Tibial nerve (tissue), 4 donors: ENCODE results near the gene ASCC2. TPM values are rescaled to one million over a fixed set of nuclear protein-coding genes. Genes with fewer than 3 reads are reported as not detected.

ENCODE experiments used
- DNase-seq, 2 donors: peaks; one replicate each; pipeline ENCODE4 v3.0.0-alpha.2; 2019; ENCODE audit warnings: low spot score in 2 of 2
- H3K27ac ChIP-seq, 4 donors: fragments of 200-600 bp; sonication (generic) in 3 of 4; one replicate each; pipeline ENCODE4 v1.5.1; 2017 to 2019; ENCODE audit warnings: mild to moderate bottlenecking in 1 of 4
- H3K27me3 ChIP-seq, 2 donors: fragments of 200-600 bp; sonication (generic) in 1 of 2; one replicate each; pipeline versions ENCODE4 v1.5.1 to v1.6.0; 2017 to 2019
- H3K36me3 ChIP-seq, 3 donors: fragments of 200-600 bp; sonication (generic); one replicate each; pipeline ENCODE4 v1.5.1; 2018 to 2019
- H3K4me1 ChIP-seq, 4 donors: fragments of 200-600 bp; sonication (generic) in 3 of 4; one replicate each; pipeline ENCODE4 v1.5.1; 2017 to 2019
- H3K4me3 ChIP-seq, 4 donors: fragments of 200-600 bp; sonication (generic) in 3 of 4; one replicate each; pipeline ENCODE4 v1.5.1; 2017 to 2019; ENCODE audit warnings: mild to moderate bottlenecking in 1 of 4, moderate library complexity in 1 of 4
- H3K9me3 ChIP-seq, 4 donors: fragments of 200-600 bp; sonication (generic) in 3 of 4; one replicate each; pipeline ENCODE4 v1.5.1; 2017 to 2019
- CTCF ChIP-seq, 5 experiments: fragments of 200-600 bp in 3 of 5; fragments of 450-650 bp in 2 of 5; sonication (generic) in 3 of 5; IDR thresholded peaks; one replicate each; pipeline ENCODE4 v1.5.1; 2016 to 2019; ENCODE audit warnings: antibody characterized with exemption in 5 of 5, mild to moderate bottlenecking in 3 of 5, moderate library complexity in 2 of 5
- EP300 ChIP-seq, 2 donors: sonication (generic); formaldehyde crosslinking; IDR thresholded peaks; one replicate each; pipeline ENCODE4 v1.6.1; 2017; ENCODE audit warnings: antibody characterized with exemption in 2 of 2, mild to moderate bottlenecking in 1 of 2
- POLR2A ChIP-seq, 2 donors: fragments of 450-650 bp; IDR thresholded peaks; one replicate each; pipeline ENCODE4 v1.6.1; 2017; ENCODE audit warnings: antibody characterized with exemption in 2 of 2, mild to moderate bottlenecking in 2 of 2, moderate library complexity in 2 of 2
- WGBS, 2 donors: methylation state at CpG; one replicate each; pipeline ENCODE4 v1.1.5; 2018; 5-methylcytosine and 5-hydroxymethylcytosine counted together
- total RNA-seq, 4 donors: library from RNA; depleted of rRNA; stranded (reverse); fragments of >200 nt; gene quantifications; one replicate each; pipeline ENCODE4 v1.1.0, GENCODE V29; 2016

ASCC2 gene
- total RNA-seq, 4 donors from 2014 or later: 30.4 to 45.3 (median 40.9) TPM

- no peaks in the 10 kb centered on the region for H3K27me3 ChIP-seq
- H3K36me3 ChIP-seq: no peaks in the 10 kb centered on the region
- H3K4me1 ChIP-seq: no peaks in the 10 kb centered on the region
- H3K27ac ChIP-seq: no peak overlapping the region
- H3K9me3 ChIP-seq: no peaks in the 10 kb centered on the region
- TF ChIP-seq EP300 (IDR thresholded peaks at IDR 0.05) (no peak), CTCF (IDR thresholded peaks at IDR 0.05) (no peak), POLR2A (IDR thresholded peaks at IDR 0.05) (no peak)
- WGBS, 2 donors: 79 to 86% methylated on average over 2 of the region's 2 CpGs
- no peak overlapping the region for H3K4me3 ChIP-seq
- no peak for DNase-seq
Observed at GRCh38 chr22:29873943-29874342, 35.9 kb upstream of the ASCC2 start.

- H3K4me1 ChIP-seq: no peaks in the 10 kb centered on the region
- H3K9me3 ChIP-seq: no peaks in the 10 kb centered on the region
- no peaks in the 10 kb centered on the region for H3K27me3 ChIP-seq
- 79% methylated on average over 5 of the region's 5 CpGs for whole genome bisulfite sequencing, 2 donors
- no peak overlapping the region for H3K4me3 ChIP-seq
- H3K36me3 ChIP-seq: no peaks in the 10 kb centered on the region
- no peak for DNase-seq
- TF ChIP-seq POLR2A (IDR thresholded peaks at IDR 0.05): no peak
- TF ChIP-seq EP300 (IDR thresholded peaks at IDR 0.05): no peak
- TF ChIP-seq CTCF (IDR thresholded peaks at IDR 0.05): no peak
- no peak overlapping the region for H3K27ac ChIP-seq
Observed at GRCh38 chr22:29872989-29873388, 34.9 kb upstream of the ASCC2 start.

GRCh38 chr22:29872144-29872893 is 34.2 kb upstream of the ASCC2 start:
- 89 to 93% methylated on average over 3 of the region's 3 CpGs for WGBS, 2 donors
- Histone ChIP-seq H3K27ac (no peak overlapping the region), H3K36me3 (no peaks in the 10 kb centered on the region), H3K9me3 (no peaks in the 10 kb centered on the region), H3K27me3 (no peaks in the 10 kb centered on the region), H3K4me1 (no peaks in the 10 kb centered on the region), H3K4me3 (no peak overlapping the region)
- no peak for DNase-seq
- TF ChIP-seq EP300 (IDR thresholded peaks at IDR 0.05) (no peak), CTCF (IDR thresholded peaks at IDR 0.05) (no peak), POLR2A (IDR thresholded peaks at IDR 0.05) (no peak)

- TF ChIP-seq POLR2A (IDR thresholded peaks at IDR 0.05) (no peak), EP300 (IDR thresholded peaks at IDR 0.05) (no peak), CTCF (IDR thresholded peaks at IDR 0.05) (no peak)
- H3K27ac ChIP-seq: no peak overlapping the region
- H3K9me3 ChIP-seq: no peaks in the 10 kb centered on the region
- H3K27me3 ChIP-seq: no peaks in the 10 kb centered on the region
- no peaks in the 10 kb centered on the region for H3K36me3 ChIP-seq
- no peak overlapping the region for H3K4me3 ChIP-seq
- no peaks in the 10 kb centered on the region for H3K4me1 ChIP-seq
- no peak for DNase-seq
- WGBS, 2 donors: 44 to 46% methylated on average over 5 of the region's 5 CpGs
Observed at GRCh38 chr22:29871684-29872083, 33.6 kb upstream of the ASCC2 start.

- no peaks in the 10 kb centered on the region for H3K36me3 ChIP-seq
- no peaks in the 10 kb centered on the region for H3K4me1 ChIP-seq
- TF ChIP-seq EP300 (IDR thresholded peaks at IDR 0.05) (no peak), POLR2A (IDR thresholded peaks at IDR 0.05) (no peak), CTCF (IDR thresholded peaks at IDR 0.05) (no peak)
- no peak for DNase-seq
- H3K9me3 ChIP-seq: no peaks in the 10 kb centered on the region
- H3K4me3 ChIP-seq: no peak overlapping the region
- H3K27me3 ChIP-seq: no peaks in the 10 kb centered on the region
- no peak overlapping the region for H3K27ac ChIP-seq
- 59 to 96% methylated on average over 2 to 3 of the region's 3 CpGs for WGBS, 2 donors
Observed at GRCh38 chr22:29870574-29870973, 32.5 kb upstream of the ASCC2 start.
